ENCODE measurements around the gene RNPEP. TPM values are rescaled to one million over a fixed set of nuclear protein-coding genes. Genes with fewer than 3 reads are reported as not detected.
A peak's percentile ranks its signal among the peaks of the same experiment; 100 is the strongest.

The RNPEP gene
- total RNA-seq, 2 experiments from 2014 or later: 33.7 TPM

DNA sequence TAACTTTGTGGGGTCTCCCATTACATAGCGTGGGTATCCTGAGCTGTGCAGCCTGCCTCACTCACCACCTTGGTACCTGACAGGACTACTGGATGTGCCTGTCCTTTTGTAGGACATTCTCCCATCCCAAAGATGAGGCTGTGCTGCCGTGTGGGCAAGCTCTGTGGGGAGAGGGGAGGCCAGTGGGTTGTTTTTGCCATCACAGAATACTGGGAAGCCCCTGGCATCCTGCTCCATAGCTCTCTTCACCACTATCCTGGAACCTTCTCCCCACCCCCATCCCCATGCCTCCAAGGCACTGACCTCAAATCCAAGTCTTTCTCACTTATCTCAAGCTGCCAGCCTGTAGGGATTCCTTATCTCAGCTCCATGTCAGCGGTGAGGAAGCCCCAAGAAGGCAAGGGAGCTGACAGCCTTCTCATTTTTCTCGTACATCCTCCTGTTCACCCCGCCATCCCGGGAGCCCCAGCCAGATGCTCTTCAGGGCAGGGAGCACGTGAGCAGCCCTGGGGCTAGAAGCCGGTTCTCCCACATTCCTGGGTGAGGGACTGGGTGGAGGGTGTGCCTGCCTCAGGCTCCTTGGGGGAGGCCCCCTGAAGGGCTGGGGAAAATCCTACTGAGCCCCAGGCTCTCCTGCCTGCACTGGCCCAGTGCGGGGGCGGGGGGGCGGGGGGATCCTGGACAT, 25.5 kb downstream of the RNPEP start:
- no peaks in the 10 kb centered on the region for H3K9me3 Mint-ChIP-seq
- ATAC-seq (ENCODE audit: low read depth) (no peak), DNase-seq (no peak)
- no peaks in the 10 kb centered on the region for H3K27me3 Mint-ChIP-seq
- H3K4me1 Mint-ChIP-seq: peaks cover 2% of the 10 kb centered on the region
- H3K4me3 Mint-ChIP-seq: no peak overlapping the region
- POLR2A ChIA-PET: no interaction called here
- peaks cover 3% of the 10 kb centered on the region for H3K36me3 Mint-ChIP-seq
- H3K27ac Mint-ChIP-seq: no peak overlapping the region

DNA sequence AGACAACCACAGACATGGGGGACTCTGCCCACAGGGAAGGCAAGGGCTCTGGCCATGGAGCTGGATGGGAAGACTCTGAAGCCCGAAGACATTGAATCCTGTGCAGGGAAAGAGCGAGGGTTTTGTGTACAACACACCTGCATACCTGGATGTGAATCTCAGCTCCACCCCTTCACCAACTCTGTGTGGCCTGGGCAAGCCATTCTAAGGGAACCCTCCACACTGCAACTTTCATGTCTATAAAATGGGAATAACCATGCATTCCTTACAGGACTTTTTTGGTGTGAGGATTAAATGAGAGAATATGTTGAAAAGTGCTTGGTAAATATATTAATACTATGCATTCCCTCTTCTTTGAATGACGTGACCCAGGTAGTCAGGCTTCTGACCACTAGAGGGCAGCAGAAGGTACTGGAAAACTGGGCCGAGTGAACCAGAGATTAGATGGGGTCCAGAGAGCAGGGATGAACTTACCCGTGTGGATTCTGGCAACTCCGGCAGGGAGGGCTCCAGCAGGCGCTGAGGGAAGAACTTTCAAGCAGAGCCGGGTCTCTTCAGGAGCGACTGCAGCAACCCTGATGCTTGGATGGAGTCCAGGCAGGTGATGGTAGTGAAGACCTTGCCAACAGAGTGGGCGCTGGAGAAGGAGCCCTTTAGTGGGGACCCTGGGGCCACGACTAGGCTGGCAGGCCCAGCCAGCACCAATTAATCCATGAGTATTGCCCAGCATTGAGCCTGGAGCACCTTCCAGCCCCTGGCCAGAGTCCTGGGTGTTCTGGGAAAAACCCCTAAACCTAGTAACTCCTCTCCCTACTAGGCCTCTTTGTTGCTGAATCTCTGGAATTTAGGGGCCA, 27.1 kb downstream of the RNPEP start:
- peak; percentile 48 for DNase-seq
- Mint-ChIP-seq H3K4me1 (peaks cover 2% of the 10 kb centered on the region), H3K27ac (no peak overlapping the region), H3K36me3 (no peaks in the 10 kb centered on the region), H3K9me3 (no peaks in the 10 kb centered on the region), H3K4me3 (no peak overlapping the region), H3K27me3 (no peaks in the 10 kb centered on the region)
- POLR2A ChIA-PET: no interaction called here
- peak; percentile 55 for ATAC-seq (ENCODE audit: low read depth)

DNA sequence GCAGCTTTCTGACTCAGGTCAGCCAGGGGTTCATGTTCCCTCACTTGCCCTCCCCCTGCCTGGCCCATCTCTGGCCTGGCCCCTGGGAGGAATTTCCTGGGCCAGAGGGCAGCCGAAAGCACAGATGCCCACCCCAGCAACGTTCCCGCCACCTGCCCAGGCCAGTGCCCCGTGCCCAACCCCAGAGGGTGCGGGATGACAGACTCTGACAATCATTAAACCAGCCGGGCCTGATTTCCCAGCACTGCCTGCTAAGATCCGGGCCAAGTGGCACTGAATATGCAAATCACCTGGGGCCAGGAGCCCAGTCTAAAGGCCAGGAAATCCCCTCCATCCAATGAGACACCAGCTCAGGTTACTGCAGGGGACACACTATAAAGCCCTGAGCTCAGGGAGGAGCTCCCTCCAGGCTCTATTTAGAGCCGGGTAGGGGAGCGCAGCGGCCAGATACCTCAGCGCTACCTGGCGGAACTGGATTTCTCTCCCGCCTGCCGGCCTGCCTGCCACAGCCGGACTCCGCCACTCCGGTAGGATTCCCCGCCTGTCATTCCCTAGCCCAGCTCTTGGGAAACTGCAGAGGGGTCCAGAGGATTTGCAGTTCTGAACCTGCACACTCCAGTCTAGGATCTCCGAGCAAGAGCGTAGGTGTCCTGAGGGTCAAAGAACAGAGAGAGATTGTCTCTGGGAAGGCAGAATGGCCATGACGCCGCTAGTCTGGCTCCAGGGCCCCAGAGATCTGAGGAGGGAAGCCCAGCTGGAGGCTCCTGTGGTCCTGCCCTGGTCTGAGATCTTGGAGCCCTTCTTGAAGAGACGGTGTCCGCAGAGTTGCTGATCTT, 27.9 kb downstream of the RNPEP start, which contains the start of gene ELF3:
Gene ELF3 (plus strand): TSS at position 408 of the 836 bp plus-strand sequence. CDS start 550 bp downstream, outside the sequence.
- peaks cover 2% of the 10 kb centered on the region for H3K4me1 Mint-ChIP-seq
- H3K27ac Mint-ChIP-seq: no peak within 1 kb of the TSS
- no peaks in the 10 kb centered on the region for H3K36me3 Mint-ChIP-seq
- no peak for ATAC-seq (ENCODE audit: low read depth)
- no peaks in the 10 kb centered on the region for H3K27me3 Mint-ChIP-seq
- no peak for DNase-seq
- no peak within 1 kb of the TSS for H3K4me3 Mint-ChIP-seq
- POLR2A ChIA-PET: no interaction called here
- H3K9me3 Mint-ChIP-seq: no peaks in the 10 kb centered on the region

DNA sequence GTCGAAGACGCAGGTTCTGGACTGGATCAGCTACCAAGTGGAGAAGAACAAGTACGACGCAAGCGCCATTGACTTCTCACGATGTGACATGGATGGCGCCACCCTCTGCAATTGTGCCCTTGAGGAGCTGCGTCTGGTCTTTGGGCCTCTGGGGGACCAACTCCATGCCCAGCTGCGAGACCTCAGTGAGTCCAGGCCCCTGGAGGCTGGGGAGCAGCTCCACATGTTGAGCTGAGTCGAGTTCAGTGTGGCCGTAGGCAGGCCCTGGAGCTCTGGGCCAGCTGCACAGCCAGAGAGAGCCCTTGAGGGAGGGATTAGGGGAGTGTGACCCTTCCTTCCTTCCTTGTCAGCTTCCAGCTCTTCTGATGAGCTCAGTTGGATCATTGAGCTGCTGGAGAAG, 29.5 kb downstream of the RNPEP start:
- DNase-seq: no peak
- Mint-ChIP-seq H3K4me1 (peaks cover 2% of the 10 kb centered on the region), H3K4me3 (no peak overlapping the region), H3K27me3 (no peaks in the 10 kb centered on the region), H3K27ac (no peak overlapping the region), H3K9me3 (no peaks in the 10 kb centered on the region), H3K36me3 (no peaks in the 10 kb centered on the region)
- POLR2A ChIA-PET: no interaction called here
- ATAC-seq (ENCODE audit: low read depth): no peak

DNA sequence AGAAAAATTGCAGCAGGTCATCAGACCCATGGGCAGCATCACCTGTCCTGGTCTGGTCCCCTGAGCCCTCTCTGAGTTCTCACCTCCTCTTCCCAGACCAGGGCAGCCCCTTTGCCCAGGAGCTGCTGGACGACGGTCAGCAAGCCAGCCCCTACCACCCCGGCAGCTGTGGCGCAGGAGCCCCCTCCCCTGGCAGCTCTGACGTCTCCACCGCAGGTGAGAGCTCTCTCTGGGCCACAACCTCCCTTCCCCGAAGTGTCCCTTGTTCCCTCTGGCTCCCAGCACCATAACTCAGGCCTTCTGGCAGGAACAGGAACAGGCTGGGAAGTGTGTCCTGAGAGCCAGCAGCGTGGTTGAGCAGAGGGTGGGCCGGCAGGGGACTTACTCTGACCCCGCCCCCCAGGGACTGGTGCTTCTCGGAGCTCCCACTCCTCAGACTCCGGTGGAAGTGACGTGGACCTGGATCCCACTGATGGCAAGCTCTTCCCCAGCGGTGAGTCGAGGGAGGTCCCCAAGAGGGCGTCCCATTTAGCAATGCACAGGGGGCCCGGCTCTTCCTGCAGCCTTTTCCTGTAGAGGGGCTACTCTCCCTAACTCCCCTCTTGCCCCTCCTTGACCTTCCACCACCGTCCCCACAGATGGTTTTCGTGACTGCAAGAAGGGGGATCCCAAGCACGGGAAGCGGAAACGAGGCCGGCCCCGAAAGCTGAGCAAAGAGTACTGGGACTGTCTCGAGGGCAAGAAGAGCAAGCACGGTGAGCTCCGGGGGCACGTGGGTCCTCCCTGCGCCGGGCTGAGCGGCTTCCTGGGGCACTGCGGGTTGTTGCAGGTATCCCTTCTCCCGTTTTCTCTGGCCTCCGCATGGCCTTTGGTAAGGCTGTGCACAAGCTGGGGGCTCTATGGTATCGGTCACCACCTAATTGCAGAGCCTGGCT, 30.4 kb downstream of the RNPEP start:
- POLR2A ChIA-PET: no interaction called here
- Mint-ChIP-seq H3K9me3 (no peaks in the 10 kb centered on the region), H3K27ac (no peak overlapping the region), H3K27me3 (peaks cover 3% of the 10 kb centered on the region), H3K4me3 (no peak overlapping the region), H3K36me3 (no peaks in the 10 kb centered on the region), H3K4me1 (peaks cover 2% of the 10 kb centered on the region)
- no peak for ATAC-seq (ENCODE audit: low read depth)
- no peak for DNase-seq

DNA sequence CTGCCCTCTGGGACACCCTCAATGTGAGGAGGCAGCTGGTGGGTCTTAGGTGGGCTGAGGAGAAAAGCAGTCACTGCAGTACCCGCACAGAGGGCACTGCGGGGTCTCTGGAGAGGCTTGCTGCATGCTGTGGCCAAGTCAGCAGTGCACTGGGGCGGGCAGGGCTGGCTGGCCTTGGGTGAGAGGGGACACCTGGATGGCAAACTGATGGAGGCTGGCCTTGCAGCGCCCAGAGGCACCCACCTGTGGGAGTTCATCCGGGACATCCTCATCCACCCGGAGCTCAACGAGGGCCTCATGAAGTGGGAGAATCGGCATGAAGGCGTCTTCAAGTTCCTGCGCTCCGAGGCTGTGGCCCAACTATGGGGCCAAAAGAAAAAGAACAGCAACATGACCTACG, 31.2 kb downstream of the RNPEP start:
- Mint-ChIP-seq H3K4me1 (peaks cover 2% of the 10 kb centered on the region), H3K36me3 (no peaks in the 10 kb centered on the region), H3K4me3 (no peak overlapping the region), H3K9me3 (no peaks in the 10 kb centered on the region), H3K27me3 (peaks cover 3% of the 10 kb centered on the region), H3K27ac (no peak overlapping the region)
- no peak for DNase-seq
- no peak for ATAC-seq (ENCODE audit: low read depth)
- POLR2A ChIA-PET: no interaction called here

DNA sequence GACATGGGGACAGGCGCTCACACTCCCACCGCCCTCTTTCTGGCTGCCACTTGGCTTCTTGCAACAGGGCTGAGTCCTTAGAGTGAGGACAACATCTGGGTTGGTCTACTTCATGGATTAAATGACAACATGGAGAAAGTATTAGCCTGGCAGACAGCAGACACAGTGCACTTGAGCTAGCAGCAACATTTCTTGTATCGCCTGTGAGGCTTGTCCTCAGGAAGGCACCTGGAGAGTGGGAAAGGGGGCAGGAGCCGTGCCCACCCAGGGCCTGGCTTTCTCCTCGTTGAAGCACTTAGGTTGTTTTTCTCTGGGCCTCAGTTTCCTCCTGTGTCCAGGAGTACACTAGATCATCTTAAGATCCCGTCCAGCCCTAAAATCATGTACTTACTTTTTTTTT, 31.6 kb downstream of the RNPEP start:
- no peaks in the 10 kb centered on the region for H3K9me3 Mint-ChIP-seq
- no peak overlapping the region for H3K27ac Mint-ChIP-seq
- DNase-seq: no peak
- peaks cover 3% of the 10 kb centered on the region for H3K27me3 Mint-ChIP-seq
- H3K36me3 Mint-ChIP-seq: no peaks in the 10 kb centered on the region
- H3K4me1 Mint-ChIP-seq: peaks cover 4% of the 10 kb centered on the region
- no peak overlapping the region for H3K4me3 Mint-ChIP-seq
- POLR2A ChIA-PET: no interaction called here
- ATAC-seq (ENCODE audit: low read depth): no peak

DNA sequence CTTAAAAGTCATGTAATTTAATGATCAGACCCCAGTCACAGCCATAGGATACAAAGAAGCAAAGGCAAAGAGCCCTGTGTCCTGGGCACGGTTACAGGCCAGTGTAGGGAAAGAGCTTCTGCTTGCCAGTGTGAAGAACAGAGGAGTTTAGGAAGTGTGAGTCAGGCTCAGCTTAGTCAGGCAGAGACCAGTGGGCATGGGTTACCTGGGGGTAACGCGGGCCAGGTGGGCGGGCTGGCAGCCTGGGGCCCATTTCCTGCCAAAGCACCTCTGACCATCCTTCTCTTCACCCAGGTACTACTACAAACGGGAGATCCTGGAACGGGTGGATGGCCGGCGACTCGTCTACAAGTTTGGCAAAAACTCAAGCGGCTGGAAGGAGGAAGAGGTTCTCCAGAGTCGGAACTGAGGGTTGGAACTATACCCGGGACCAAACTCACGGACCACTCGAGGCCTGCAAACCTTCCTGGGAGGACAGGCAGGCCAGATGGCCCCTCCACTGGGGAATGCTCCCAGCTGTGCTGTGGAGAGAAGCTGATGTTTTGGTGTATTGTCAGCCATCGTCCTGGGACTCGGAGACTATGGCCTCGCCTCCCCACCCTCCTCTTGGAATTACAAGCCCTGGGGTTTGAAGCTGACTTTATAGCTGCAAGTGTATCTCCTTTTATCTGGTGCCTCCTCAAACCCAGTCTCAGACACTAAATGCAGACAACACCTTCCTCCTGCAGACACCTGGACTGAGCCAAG, 32.6 kb downstream of the RNPEP start:
- no peak overlapping the region for H3K4me3 Mint-ChIP-seq
- H3K27me3 Mint-ChIP-seq: peaks cover 3% of the 10 kb centered on the region
- H3K9me3 Mint-ChIP-seq: no peaks in the 10 kb centered on the region
- H3K27ac Mint-ChIP-seq: no peak overlapping the region
- ATAC-seq (ENCODE audit: low read depth): no peak
- peaks cover 2% of the 10 kb centered on the region for H3K4me1 Mint-ChIP-seq
- DNase-seq: no peak
- no peaks in the 10 kb centered on the region for H3K36me3 Mint-ChIP-seq
- POLR2A ChIA-PET: no interaction called here

DNA sequence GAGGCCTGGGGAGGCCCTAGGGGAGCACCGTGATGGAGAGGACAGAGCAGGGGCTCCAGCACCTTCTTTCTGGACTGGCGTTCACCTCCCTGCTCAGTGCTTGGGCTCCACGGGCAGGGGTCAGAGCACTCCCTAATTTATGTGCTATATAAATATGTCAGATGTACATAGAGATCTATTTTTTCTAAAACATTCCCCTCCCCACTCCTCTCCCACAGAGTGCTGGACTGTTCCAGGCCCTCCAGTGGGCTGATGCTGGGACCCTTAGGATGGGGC, 33.2 kb downstream of the RNPEP start:
- Mint-ChIP-seq H3K4me3 (no peak overlapping the region), H3K27me3 (peaks cover 3% of the 10 kb centered on the region), H3K4me1 (peaks cover 2% of the 10 kb centered on the region), H3K27ac (no peak overlapping the region), H3K9me3 (no peaks in the 10 kb centered on the region), H3K36me3 (no peaks in the 10 kb centered on the region)
- POLR2A ChIA-PET: no interaction called here
- DNase-seq (no peak), ATAC-seq (ENCODE audit: low read depth) (no peak)

DNA sequence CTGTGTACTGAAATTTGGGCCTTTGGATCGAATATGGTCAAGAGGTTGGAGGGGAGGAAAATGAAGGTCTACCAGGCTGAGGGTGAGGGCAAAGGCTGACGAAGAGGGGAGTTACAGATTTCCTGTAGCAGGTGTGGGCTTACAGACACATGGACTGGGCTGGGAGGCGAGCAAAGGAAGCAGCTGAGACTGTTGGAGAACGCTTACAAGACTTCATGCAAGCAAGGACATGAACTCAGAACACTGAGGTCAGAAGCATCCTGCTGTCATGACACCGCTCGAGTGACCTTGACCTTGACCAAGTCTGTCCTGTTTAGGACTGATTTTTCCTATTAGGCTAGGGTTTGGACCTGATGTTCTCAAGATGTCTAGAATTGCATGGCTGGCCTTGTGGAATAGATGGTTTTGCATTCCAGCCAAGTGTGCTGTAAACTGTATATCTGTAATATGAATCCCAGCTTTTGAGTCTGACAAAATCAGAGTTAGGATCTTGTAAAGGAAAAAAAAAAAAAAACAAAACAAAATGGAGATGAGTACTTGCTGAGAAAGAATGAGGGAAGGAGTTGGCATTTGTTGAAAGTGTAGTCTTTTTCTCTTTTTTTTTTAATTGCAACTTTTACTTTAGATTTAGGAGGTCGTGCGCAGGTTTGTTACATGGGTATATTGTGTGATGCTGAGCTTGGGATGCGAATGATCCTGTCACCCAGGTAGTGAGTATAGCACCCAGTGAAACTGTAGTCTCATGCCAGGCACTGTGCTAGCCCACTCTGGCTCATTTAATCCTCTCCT, 33.8 kb downstream of the RNPEP start:
- ATAC-seq (ENCODE audit: low read depth) (no peak), DNase-seq (no peak)
- no peaks in the 10 kb centered on the region for H3K36me3 Mint-ChIP-seq
- no peaks in the 10 kb centered on the region for H3K9me3 Mint-ChIP-seq
- H3K4me3 Mint-ChIP-seq: no peak overlapping the region
- no peak overlapping the region for H3K27ac Mint-ChIP-seq
- POLR2A ChIA-PET: no interaction called here
- H3K4me1 Mint-ChIP-seq: peaks cover 2% of the 10 kb centered on the region
- H3K27me3 Mint-ChIP-seq: peaks cover 3% of the 10 kb centered on the region

DNA sequence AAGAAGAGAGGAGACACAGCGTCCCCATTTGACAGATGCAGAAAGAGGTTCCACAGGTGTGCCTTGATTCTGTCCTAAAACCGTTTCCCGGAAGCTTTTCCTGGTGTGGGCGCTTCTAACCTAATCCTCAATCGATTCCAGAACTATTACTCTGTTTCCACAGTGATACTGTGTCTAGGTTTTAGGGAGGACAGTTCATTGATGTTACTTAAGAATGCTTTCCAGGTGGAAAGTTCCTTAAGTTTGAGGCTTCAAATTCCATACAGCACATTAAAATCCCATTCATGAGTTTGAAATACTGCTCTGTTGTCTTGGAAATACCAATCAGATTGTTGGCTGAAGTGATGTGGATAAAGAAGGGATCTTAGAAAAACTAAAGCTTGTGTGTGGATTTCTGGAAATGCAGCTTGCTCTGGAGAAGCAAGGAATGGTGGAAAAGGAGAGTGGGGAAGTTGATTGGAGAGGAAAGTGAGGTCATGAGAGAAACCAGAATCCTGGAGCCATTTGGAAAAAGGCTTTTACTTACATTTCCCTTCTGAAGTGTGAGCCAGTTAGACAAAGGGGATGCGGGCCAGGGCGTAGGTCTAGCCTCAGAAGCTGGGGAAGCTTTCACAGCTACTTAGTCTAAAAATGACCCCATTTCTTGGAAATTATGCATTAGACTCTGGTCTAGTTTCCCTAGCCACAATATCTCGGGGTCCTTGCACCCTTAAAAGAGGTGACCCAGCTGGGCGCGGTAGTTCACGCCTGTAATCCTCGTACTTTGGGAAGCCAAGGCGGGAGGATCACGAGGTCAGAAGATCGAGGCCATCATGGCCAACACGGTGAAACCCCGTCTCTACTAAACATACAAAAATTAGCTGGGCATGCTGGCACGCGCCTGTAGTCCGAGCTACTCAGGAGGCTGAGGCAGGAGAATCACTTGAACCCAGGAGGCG, 34.6 kb downstream of the RNPEP start:
- DNase-seq (no peak), ATAC-seq (ENCODE audit: low read depth) (no peak)
- no peak overlapping the region for H3K4me3 Mint-ChIP-seq
- peaks cover 3% of the 10 kb centered on the region for H3K27me3 Mint-ChIP-seq
- peaks cover 2% of the 10 kb centered on the region for H3K4me1 Mint-ChIP-seq
- no peaks in the 10 kb centered on the region for H3K9me3 Mint-ChIP-seq
- POLR2A ChIA-PET: no interaction called here
- no peaks in the 10 kb centered on the region for H3K36me3 Mint-ChIP-seq
- no peak overlapping the region for H3K27ac Mint-ChIP-seq

Data from activated naive CD8-positive, alpha-beta T cell treated with anti-CD3 and anti-CD28 coated beads, Interleukin-2, amount 10 ng/mL, durations not matched to agents 7 days and 5 days (primary cell).